ENCODE measurements around the gene GPR18.

- TF ChIP-seq, protein P1, sequence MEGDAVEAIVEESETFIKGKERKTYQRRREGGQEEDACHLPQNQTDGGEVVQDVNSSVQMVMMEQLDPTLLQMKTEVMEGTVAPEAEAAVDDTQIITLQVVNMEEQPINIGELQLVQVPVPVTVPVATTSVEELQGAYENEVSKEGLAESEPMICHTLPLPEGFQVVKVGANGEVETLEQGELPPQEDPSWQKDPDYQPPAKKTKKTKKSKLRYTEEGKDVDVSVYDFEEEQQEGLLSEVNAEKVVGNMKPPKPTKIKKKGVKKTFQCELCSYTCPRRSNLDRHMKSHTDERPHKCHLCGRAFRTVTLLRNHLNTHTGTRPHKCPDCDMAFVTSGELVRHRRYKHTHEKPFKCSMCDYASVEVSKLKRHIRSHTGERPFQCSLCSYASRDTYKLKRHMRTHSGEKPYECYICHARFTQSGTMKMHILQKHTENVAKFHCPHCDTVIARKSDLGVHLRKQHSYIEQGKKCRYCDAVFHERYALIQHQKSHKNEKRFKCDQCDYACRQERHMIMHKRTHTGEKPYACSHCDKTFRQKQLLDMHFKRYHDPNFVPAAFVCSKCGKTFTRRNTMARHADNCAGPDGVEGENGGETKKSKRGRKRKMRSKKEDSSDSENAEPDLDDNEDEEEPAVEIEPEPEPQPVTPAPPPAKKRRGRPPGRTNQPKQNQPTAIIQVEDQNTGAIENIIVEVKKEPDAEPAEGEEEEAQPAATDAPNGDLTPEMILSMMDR (IDR thresholded peaks at IDR 0.05 in 2 of 3, conservative IDR thresholded peaks at IDR 0.05 in 1 of 3; ENCODE audit: borderline replicate concordance in 1 of 3, insufficient read depth in 1 of 3, low read depth in 2 of 3, low read length in 2 of 3) = no peak
- TF ChIP-seq YY1 (IDR thresholded peaks at IDR 0.05; ENCODE audit: extremely low read depth, insufficient replicate concordance, low read depth, low read length) = no peak
- TF ChIP-seq EZH2 (IDR thresholded peaks at IDR 0.05) = no peak
Measured at GRCh38 chr13:99257291-99257690, 888 bp downstream of the GPR18 start.
